MM.1S (cell line): ENCODE results near the gene CPA2.
"Not testable (repeated sequence)": the region's sequence is repeated elsewhere in the genome, so short reads cannot be mapped to it uniquely, and the experiment has no call there.

Experiments used
- CTCF ChIP-seq: fragments of 300-600 bp; sonication (generic); IDR thresholded peaks from 2 replicates; pipeline ENCODE4 v1.5.1; 2016; ENCODE audit warnings: antibody characterized with exemption, low read length, mixed read lengths
- EZH2 ChIP-seq: fragments of 300-600 bp; sonication (generic); optimal IDR thresholded peaks from 2 replicates; pipeline ENCODE3; 2017; ENCODE audit warnings: low read depth, mild to moderate bottlenecking, antibody characterized with exemption, low read length, mixed read lengths
- EZH2phosphoT487 ChIP-seq: fragments of 300-600 bp; sonication (generic); IDR thresholded peaks from 2 replicates; pipeline ENCODE4 v1.6.1; 2018; ENCODE audit warnings: antibody characterized with exemption, low read length

GRCh38 chr7:130249626-130250025 lies 17.0 kb upstream of the CPA2 start:
- TF ChIP-seq CTCF, EZH2, EZH2phosphoT487: not testable (repeated sequence)
